GM21515 (cell line): ENCODE results near the gene OR6Y1.

Experiments
- ATAC-seq: cut with Tn5 transposase; IDR thresholded peaks from one replicate; pipeline ENCODE4 v1.9.1; 2021; ENCODE audit not compliant: unreplicated experiment

Gene OR6Y1

GRCh38 chr1:158554352-158554751, at the start of gene OR6Y1:
OR6Y1 (minus strand) TSS chr1:158554405; CDS start chr1:158548105, 6,300 bp downstream.
- ATAC-seq = no peak

GRCh38 chr1:158600735-158601134, 46.5 kb upstream of the OR6Y1 start:
- ATAC-seq = no peak

GRCh38 chr1:158586942-158587341, 32.7 kb upstream of the OR6Y1 start:
- no peak for ATAC-seq

- ATAC-seq = no peak
Measured at GRCh38 chr1:158583962-158584361, 29.8 kb upstream of the OR6Y1 start.

- ATAC-seq = no peak
Measured at GRCh38 chr1:158579733-158580132, 25.5 kb upstream of the OR6Y1 start, which contains the start of gene OR10X1. OR10X1 (minus strand) TSS chr1:158579899; CDS start chr1:158579899, 0 bp downstream.

- ATAC-seq = no peak
Measured at GRCh38 chr1:158577561-158577960, 23.4 kb upstream of the OR6Y1 start.

- ATAC-seq = no peak
Measured at GRCh38 chr1:158572226-158572625, 18.0 kb upstream of the OR6Y1 start.

GRCh38 chr1:158570480-158570879, 16.3 kb upstream of the OR6Y1 start, which contains the start of gene OR6P1:
OR6P1 (minus strand) TSS chr1:158570580; CDS start chr1:158563604, 6,976 bp downstream.
- ATAC-seq = no peak

GRCh38 chr1:158564608-158565007, 10.4 kb upstream of the OR6Y1 start:
- ATAC-seq = no peak

- ATAC-seq = no peak
Measured at GRCh38 chr1:158563853-158564252, 9.6 kb upstream of the OR6Y1 start.

- no peak for ATAC-seq
Measured at GRCh38 chr1:158559696-158560095, 5.5 kb upstream of the OR6Y1 start.

- ATAC-seq = no peak
Measured at GRCh38 chr1:158552296-158552695, 1.9 kb downstream of the OR6Y1 start.

- ATAC-seq = no peak
Measured at GRCh38 chr1:158547533-158547932, 6.7 kb downstream of the OR6Y1 start.

GRCh38 chr1:158537609-158538008, 16.6 kb downstream of the OR6Y1 start:
- no peak for ATAC-seq

GRCh38 chr1:158534496-158534895, 19.7 kb downstream of the OR6Y1 start:
- no peak for ATAC-seq

- ATAC-seq = peak; percentile 67
Measured at GRCh38 chr1:158527190-158527815, 26.9 kb downstream of the OR6Y1 start.

- ATAC-seq = no peak
Measured at GRCh38 chr1:158521666-158522058, 32.5 kb downstream of the OR6Y1 start.

- no peak for ATAC-seq
Measured at GRCh38 chr1:158520955-158521665, 33.1 kb downstream of the OR6Y1 start.

GRCh38 chr1:158520021-158520420, 34.2 kb downstream of the OR6Y1 start:
- no peak for ATAC-seq

- no peak for ATAC-seq
Measured at GRCh38 chr1:158516966-158517365, 37.2 kb downstream of the OR6Y1 start.

- ATAC-seq = no peak
Measured at GRCh38 chr1:158509471-158510156, 44.6 kb downstream of the OR6Y1 start.

- no peak for ATAC-seq
Measured at GRCh38 chr1:158507511-158507910, 46.7 kb downstream of the OR6Y1 start.
